ENCODE data around the gene GPM6B. TPM values are rescaled to one million over a fixed set of nuclear protein-coding genes. Genes with fewer than 3 reads are reported as not detected.

GPM6B gene
- total and polyA plus RNA-seq, 2 donors (not counting 3 experiments of a cell fraction or from before 2014, with no cell fraction given): 0.30 TPM; not detected in 1

GRCh38 chrX:13747836-13748235 lies 69.1 kb downstream of the GPM6B start:
- FAIRE-seq (peak; percentile 78), DNase-seq (ENCODE audit: low read depth, low spot score) (peak; percentile 46)
- no peak overlapping the region for H3K4me2 ChIP-seq (ENCODE audit: insufficient read depth, low read length)
- H3K9me3 ChIP-seq (replicated peaks; ENCODE audit: control insufficient read depth, insufficient read depth, low read length): no peaks in the 10 kb centered on the region
- ChIA-PET CTCF (interaction anchor here (1.8 to 3.5 kb wide), 3 partner anchors 89 to 284 kb away, joined by 4 to 18 read pairs (median 9); no protein-coding TSS in a partner anchor), POLR2A (no interaction called here)
- no TSS peak for BruUV-seq (replicated peaks)
- no peak overlapping the region for H3K4me3 ChIP-seq (replicated peaks in 1 of 3; ENCODE audit: insufficient read depth in 1 of 3, low read depth in 1 of 3, low read length in 3 of 3)
- intact Hi-C loops (cut with micrococcal nuclease): loop anchor here (1.0 kb wide), 1 partner anchor 90 kb away; no protein-coding TSS in a partner anchor
- H3K27ac ChIP-seq (ENCODE audit: insufficient read depth, low read depth, low read length): no peak overlapping the region
- no peaks in the 10 kb centered on the region for H3K79me2 ChIP-seq (ENCODE audit: control insufficient read depth, insufficient read depth, low read length)
- H3K9ac ChIP-seq (replicated peaks; ENCODE audit: extremely low read depth, insufficient read depth, low read length): no peak overlapping the region
- H4K20me1 ChIP-seq (replicated peaks; ENCODE audit: control insufficient read depth, extremely low read depth, insufficient read depth, low read length): no peaks in the 10 kb centered on the region
- no peaks in the 10 kb centered on the region for H3K9me1 ChIP-seq (replicated peaks; ENCODE audit: control insufficient read depth, extremely low read depth, insufficient read depth, low read length)
- no peaks in the 10 kb centered on the region for H3K27me3 ChIP-seq (ENCODE audit: control insufficient read depth in 2 of 2, insufficient read depth in 2 of 2, low read length in 2 of 2)
- no peaks in the 10 kb centered on the region for H3K36me3 ChIP-seq (ENCODE audit: control insufficient read depth in 2 of 2, extremely low read depth in 1 of 2, insufficient read depth in 2 of 2, low read length in 2 of 2)
- TF ChIP-seq MAX (IDR thresholded peaks at IDR 0.05; ENCODE audit: insufficient read depth, insufficient read length) (no peak), CTCF (IDR thresholded peaks at IDR 0.05; ENCODE audit: extremely low read depth in 1 of 2, insufficient read depth in 1 of 2, low read depth in 1 of 2, low read length in 2 of 2) (peak; percentile 34 to 42), MYC (IDR thresholded peaks at IDR 0.05; ENCODE audit: low read depth, low read length) (no peak), POLR2A (IDR thresholded peaks at IDR 0.05; ENCODE audit: low read depth, low read length) (no peak), EZH2 (IDR thresholded peaks at IDR 0.05; ENCODE audit: borderline replicate concordance, low read depth, low read length, severe bottlenecking) (no peak), FOS (IDR thresholded peaks at IDR 0.05; ENCODE audit: borderline replicate concordance, insufficient read depth, low read length) (no peak), POLR2AphosphoS5 (IDR thresholded peaks at IDR 0.05; ENCODE audit: insufficient read depth, low read depth, low read length) (no peak)
- H2AFZ ChIP-seq (ENCODE audit: low read depth, low read length): no peak overlapping the region
- H3K4me1 ChIP-seq (ENCODE audit: control insufficient read depth, extremely low read depth, insufficient read depth, low read length): no peaks in the 10 kb centered on the region
- dilution Hi-C loops (cut with MboI; ENCODE audit: extremely low pct_ligation_motif_present, low sequenced_read_pairs): no loop called here
